HG02870 (cell line): Measurements from ENCODE around the gene TIMM44.
"Not testable (repeated sequence)": the region's sequence is repeated elsewhere in the genome, so short reads cannot be mapped to it uniquely, and the experiment has no call there.

Source experiments
- ATAC-seq: cut with Tn5 transposase; IDR thresholded peaks from one replicate; pipeline ENCODE4 v1.9.1; 2021; ENCODE audit warnings: mild to moderate bottlenecking, moderate library complexity; ENCODE audit not compliant: unreplicated experiment

Gene TIMM44

DNA sequence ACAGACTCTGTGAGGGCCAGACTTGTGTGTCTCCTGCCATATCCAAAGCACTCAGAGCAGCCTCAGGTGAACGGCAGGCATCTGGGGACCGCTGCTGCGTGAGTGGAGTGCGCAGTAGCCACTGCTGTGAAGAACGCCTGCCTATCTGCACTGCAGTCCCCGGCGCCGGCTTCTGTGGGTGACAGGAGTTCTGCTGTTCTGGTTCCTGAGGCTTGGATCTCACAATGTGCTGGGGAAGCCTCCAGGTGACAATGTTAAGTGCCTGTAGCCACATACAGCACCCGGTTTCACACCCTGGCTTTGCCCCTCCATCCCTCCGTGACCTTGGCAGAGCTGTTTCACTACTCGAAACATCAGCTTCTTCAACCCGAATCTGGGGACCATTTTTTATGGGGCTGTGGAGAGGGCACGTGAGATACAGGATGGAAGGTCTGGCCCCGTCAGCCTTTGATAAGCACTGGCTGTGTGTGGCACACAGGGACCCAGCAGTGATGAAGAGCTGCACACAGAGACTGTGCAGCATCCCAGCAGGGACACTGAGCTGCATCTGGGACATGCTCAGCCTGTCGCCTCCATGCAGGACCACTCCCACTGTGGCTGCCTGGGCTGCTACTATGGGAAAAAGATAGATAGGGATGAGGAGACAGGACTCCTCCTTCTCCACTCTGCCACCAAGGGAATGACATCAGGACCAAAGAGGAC lies 33.7 kb upstream of the TIMM44 start:
- no peak for ATAC-seq

DNA sequence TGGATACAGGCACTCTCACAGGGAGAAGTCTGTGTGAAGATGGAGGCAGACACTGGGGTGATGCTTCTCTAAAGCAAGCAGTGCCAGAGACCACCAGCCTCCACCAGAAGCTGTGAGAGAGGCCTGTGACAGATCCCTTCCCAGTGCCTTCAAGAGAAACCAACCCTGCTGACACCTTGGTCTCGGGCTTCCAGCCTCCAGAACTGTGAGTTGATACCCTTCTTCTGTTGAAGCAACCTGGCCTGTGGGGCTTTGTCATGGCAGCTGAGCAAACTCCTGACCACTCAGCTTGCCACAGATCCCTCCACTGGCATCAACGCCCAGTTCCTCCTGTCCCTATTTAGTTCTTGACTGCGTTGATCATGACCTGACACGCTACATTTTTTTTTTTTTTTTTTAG lies 33.0 kb upstream of the TIMM44 start:
- no peak for ATAC-seq

GRCh38 chr19:7975037-7975436 lies 31.6 kb upstream of the TIMM44 start:
- no peak for ATAC-seq

DNA sequence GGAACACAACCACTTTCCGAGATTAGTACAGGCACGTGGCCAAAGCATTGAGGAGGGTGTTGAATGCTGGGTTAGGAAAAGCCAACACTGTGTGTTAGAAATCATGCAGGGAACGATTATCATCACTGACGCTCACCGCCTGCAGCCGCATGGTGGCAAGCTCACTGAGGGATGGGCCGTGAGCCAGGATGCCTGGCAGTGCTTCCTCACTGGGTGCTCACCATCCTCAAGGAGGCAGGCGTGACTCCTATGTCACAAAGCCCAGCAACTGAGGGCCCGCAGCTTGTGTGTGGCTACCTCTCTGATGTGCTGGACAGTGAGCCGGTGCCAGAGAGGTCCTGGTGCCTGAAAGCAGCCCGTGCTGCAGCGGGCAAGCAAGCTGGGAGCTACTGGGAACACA lies 30.4 kb upstream of the TIMM44 start:
- no peak for ATAC-seq

GRCh38 chr19:7971553-7972520 lies 28.4 kb upstream of the TIMM44 start:
- ATAC-seq, result no peak

DNA sequence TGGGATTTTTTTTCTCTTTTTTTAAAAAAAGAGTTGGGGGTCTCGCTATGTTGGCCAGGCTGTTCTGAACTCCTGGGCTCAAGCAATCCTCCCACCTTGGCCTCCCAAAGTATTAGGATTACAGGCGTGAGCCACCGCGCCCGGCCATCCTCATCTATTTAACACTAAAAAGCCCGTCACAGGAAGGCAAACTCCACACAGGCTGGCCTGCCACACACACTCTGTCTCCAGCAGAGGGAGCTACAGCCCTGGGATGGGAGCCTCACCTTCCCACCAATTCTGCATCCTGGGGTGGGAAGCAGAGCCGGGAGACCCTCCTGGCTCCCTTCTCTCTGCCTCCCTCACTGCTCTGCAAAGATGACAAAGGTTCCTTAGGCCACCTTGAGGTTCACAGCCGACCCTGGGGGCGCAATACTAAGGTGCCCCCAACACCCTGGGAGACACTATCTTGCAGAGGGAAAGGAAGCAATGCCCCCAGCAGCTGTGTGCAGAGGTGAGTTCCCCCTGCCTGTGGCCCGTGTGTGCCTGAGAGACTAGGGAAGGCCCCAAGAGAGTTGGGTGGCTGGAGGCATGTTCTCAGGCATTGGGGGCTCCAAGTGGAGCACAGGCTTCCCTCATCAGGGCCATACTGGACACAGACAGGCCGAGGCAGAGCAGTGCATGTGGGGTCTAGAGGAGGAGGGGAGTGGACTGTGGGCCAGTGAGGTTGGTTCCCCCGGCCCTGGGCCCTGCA lies 27.4 kb upstream of the TIMM44 start:
- no peak for ATAC-seq

DNA sequence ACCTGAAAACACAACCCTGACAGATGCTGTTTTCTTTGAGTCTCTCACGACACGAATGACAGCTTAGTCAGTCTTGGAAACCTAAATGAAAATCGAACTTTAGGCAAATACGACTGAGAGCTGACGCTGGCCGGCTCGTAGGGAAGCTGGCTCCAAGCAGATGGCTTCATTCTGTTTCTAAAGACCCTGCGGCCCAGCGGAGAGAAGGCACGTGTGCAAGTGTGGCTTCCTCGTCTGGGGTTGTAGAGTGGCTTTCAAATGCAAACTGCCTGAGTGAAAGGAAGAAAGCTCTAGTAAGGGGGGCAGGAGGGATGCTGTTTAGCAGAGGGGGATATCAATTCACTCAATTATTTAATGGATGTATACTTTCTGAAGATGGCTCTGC lies 26.1 kb upstream of the TIMM44 start:
- ATAC-seq, result no peak

DNA sequence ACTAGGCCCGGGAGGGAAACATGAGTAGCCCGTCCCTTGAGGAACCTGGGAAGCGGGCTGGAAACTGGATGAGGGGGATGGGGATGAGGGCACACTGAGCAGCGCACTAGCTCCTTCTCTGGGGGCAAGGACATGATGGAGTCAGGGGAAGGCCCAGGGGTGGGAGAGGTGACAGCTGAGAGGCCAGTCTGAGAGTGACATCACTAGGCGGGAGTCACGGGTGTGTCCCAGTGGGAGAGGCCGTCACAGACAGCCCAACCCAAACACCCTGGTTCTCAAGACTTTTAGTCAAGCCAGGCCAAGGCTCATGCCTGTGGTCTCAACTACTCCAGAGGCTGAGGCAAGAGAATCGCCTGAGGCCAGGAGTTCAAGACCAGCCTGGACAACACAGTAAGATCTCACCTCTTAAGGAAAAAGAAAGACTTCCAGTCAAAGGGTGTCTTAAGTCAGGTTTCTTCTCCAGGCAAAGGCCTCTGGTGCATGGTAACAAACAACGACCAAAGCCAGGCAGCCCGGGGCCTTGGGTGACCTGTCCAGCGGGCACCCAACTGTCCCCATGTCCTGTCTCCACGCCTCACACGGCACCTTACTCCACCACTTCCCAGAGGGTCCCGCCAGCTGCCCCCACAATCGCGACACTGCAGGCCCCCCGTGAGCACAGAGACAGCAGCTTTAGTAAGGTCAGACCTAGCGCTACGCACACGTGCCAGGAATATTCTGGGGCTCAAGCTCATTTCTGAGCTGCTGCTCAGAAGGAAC lies 25.5 kb upstream of the TIMM44 start:
- no peak for ATAC-seq

- no peak for ATAC-seq
Measured at GRCh38 chr19:7968008-7968795, 24.7 kb upstream of the TIMM44 start.

DNA sequence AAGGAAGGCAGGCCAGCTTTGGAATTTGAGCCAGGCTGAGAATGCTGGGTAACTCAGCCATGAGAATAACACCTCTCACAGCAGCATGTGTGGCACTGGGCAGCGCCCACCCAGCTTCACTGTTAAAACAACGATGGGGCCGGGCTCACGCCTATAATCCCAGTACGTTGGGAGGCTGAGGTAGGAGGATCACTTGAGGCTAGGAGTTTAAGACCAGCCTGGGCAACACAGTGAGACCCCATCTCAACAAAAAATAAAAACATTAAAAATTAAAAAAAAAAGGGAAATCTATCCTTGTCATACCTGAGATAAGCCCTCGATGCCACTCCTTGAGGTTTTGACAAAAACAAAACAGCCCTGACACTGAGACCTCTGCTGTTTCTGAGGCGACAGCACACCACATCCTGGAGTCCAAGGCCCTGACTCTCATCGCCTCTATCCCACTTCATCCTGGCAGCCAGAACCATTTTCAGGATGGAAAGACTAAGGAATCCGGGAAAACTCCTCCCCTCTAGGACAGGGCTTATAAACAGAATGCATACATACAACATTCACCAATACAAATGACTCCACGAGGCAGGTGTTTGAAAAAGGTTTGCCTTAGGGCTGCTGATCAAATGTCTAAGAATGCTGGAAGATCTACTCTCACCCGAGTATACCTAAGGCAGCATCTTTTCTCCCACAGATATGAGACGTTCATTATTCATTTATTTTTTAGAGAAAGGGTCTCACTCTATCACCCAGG lies 22.6 kb upstream of the TIMM44 start:
- no peak for ATAC-seq

DNA sequence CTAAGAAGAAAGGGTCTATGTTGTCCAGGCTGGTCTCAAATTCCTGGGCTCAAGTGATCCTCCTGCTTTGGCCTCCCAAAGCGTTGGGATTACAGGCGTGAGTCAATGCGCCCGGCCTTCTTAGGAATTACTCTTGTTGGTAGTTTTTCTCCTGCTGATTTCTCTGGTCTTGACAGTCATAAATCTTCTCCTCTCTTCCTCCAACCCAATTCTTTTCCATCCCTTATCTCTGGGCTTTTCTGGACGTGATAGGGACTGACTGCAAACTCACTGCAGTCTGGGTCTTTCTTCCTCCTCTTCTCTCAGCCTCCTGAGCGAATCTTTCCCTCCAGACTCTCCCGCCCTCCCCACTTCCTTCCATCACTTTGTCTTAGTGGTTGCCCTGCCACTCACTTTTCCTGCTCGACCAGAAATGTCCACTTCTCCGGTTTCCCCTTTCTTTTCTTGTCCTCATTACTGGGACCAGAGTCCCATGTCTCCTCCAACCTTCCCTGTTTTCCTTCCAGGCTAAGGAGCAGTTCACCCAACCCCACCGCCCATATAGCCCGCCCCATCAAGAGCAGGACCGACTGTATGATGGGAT lies 21.9 kb upstream of the TIMM44 start:
- ATAC-seq, result no peak

- ATAC-seq, result no peak
Measured at GRCh38 chr19:7963566-7963965, 20.1 kb upstream of the TIMM44 start.

- no peak for ATAC-seq
Measured at GRCh38 chr19:7962644-7963268, 19.3 kb upstream of the TIMM44 start.

- ATAC-seq, result no peak
Measured at GRCh38 chr19:7961920-7962626, 18.6 kb upstream of the TIMM44 start.

- not testable (repeated sequence) for ATAC-seq
Measured at GRCh38 chr19:7961082-7961481, 17.6 kb upstream of the TIMM44 start.

DNA sequence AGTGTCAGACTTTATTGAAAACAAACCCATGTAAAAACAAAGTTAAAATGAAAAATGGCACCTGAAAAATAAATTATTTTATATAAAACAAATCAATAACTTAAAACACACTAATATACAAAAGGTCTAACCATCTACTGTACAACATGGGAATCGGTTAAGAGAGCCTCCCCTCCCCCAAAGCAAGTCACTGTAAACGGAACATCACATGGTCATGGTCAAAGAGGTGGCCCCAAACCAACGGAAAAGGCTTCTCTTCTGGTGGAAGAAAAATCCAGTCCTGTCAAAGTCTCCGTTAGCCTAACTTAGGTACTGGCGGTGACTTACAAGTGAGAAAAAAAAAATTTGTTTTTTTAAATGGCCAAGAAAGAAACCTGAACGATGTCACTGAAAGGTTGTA lies 15.7 kb upstream of the TIMM44 start:
- no peak for ATAC-seq

- ATAC-seq, result no peak
Measured at GRCh38 chr19:7955696-7956095, 12.2 kb upstream of the TIMM44 start.

- ATAC-seq, result no peak
Measured at GRCh38 chr19:7953576-7953975, 10.1 kb upstream of the TIMM44 start.
